ENCODE data around the gene MYL3. TPM values are rescaled to one million over a fixed set of nuclear protein-coding genes. Genes with fewer than 3 reads are reported as not detected.

MYL3 gene
- total RNA-seq, 1 experiment from 2014 or later = not detected

- Histone ChIP-seq H3K36me3 (ENCODE audit: low read depth) (no peaks in the 10 kb centered on the region), H3K4me3 (no peak overlapping the region), H4K20me1 (ENCODE audit: insufficient read depth) (no peaks in the 10 kb centered on the region), H3F3A (ENCODE audit: insufficient read depth, low read depth) (no peaks in the 10 kb centered on the region), H3K9me3 (ENCODE audit: insufficient read depth, low read depth) (no peaks in the 10 kb centered on the region), H3K27me3 (ENCODE audit: insufficient read depth, low read depth) (no peaks in the 10 kb centered on the region), H2AFZ (no peak overlapping the region), H3K9me2 (ENCODE audit: insufficient read depth) (no peaks in the 10 kb centered on the region), H3K4me2 (no peak overlapping the region), H3K27ac (no peak overlapping the region), H3K4me1 (replicated peaks; ENCODE audit: insufficient read depth) (no peaks in the 10 kb centered on the region), H3K79me2 (ENCODE audit: low read depth) (no peaks in the 10 kb centered on the region)
- no peak for TF ChIP-seq CTCF (conservative IDR thresholded peaks at IDR 0.05)
- no peak for TF ChIP-seq EZH2 (IDR thresholded peaks at IDR 0.05; ENCODE audit: low read depth)
- BruUV-seq (replicated peaks) = no TSS peak
- ChIA-PET POLR2A (ENCODE audit: unreplicated experiment) (no interaction called here), CTCF (no interaction called here)
- intact Hi-C loops (cut with micrococcal nuclease; ENCODE audit: unreplicated experiment) = no loop called here
- DNase-seq = no peak
Measured at GRCh38 chr3:46830801-46831200, 32.4 kb downstream of the MYL3 start.

GRCh38 chr3:46829699-46830208 lies 33.5 kb downstream of the MYL3 start:
- Histone ChIP-seq H3K27ac (no peak overlapping the region), H3F3A (ENCODE audit: insufficient read depth, low read depth) (no peaks in the 10 kb centered on the region), H3K4me1 (replicated peaks; ENCODE audit: insufficient read depth) (no peaks in the 10 kb centered on the region), H3K4me3 (no peak overlapping the region), H2AFZ (no peak overlapping the region), H3K9me2 (ENCODE audit: insufficient read depth) (no peaks in the 10 kb centered on the region), H3K9me3 (ENCODE audit: insufficient read depth, low read depth) (no peaks in the 10 kb centered on the region), H3K27me3 (ENCODE audit: insufficient read depth, low read depth) (no peaks in the 10 kb centered on the region), H3K4me2 (no peak overlapping the region), H4K20me1 (ENCODE audit: insufficient read depth) (no peaks in the 10 kb centered on the region), H3K79me2 (ENCODE audit: low read depth) (no peaks in the 10 kb centered on the region), H3K36me3 (ENCODE audit: low read depth) (no peaks in the 10 kb centered on the region)
- ChIA-PET CTCF (no interaction called here), POLR2A (ENCODE audit: unreplicated experiment) (no interaction called here)
- intact Hi-C loops (cut with micrococcal nuclease; ENCODE audit: unreplicated experiment) = no loop called here
- TF ChIP-seq EZH2 (IDR thresholded peaks at IDR 0.05; ENCODE audit: low read depth) (no peak), CTCF (conservative IDR thresholded peaks at IDR 0.05) (no peak)
- BruUV-seq (replicated peaks) = no TSS peak
- DNase-seq = no peak

- no peaks in the 10 kb centered on the region for H3F3A ChIP-seq (ENCODE audit: insufficient read depth, low read depth)
- no peaks in the 10 kb centered on the region for H3K36me3 ChIP-seq (ENCODE audit: low read depth)
- no peak overlapping the region for H3K27ac ChIP-seq
- H4K20me1 ChIP-seq (ENCODE audit: insufficient read depth) = no peaks in the 10 kb centered on the region
- H3K27me3 ChIP-seq (ENCODE audit: insufficient read depth, low read depth) = no peaks in the 10 kb centered on the region
- intact Hi-C loops (cut with micrococcal nuclease; ENCODE audit: unreplicated experiment) = no loop called here
- no peaks in the 10 kb centered on the region for H3K4me1 ChIP-seq (replicated peaks; ENCODE audit: insufficient read depth)
- no peaks in the 10 kb centered on the region for H3K79me2 ChIP-seq (ENCODE audit: low read depth)
- no peak for DNase-seq
- ChIA-PET POLR2A (ENCODE audit: unreplicated experiment) (no interaction called here), CTCF (interaction anchor here (0.6 kb wide), 1 partner anchor 140 kb away, joined by 4 read pairs; no protein-coding TSS in a partner anchor)
- no peaks in the 10 kb centered on the region for H3K9me2 ChIP-seq (ENCODE audit: insufficient read depth)
- H3K4me2 ChIP-seq = no peak overlapping the region
- BruUV-seq (replicated peaks) = no TSS peak
- TF ChIP-seq CTCF (conservative IDR thresholded peaks at IDR 0.05) = no peak
- TF ChIP-seq EZH2 (IDR thresholded peaks at IDR 0.05; ENCODE audit: low read depth) = no peak
- no peak overlapping the region for H3K4me3 ChIP-seq
- H2AFZ ChIP-seq = no peak overlapping the region
- no peaks in the 10 kb centered on the region; the same call in 1 of the 2 replicates for H3K9me3 ChIP-seq (ENCODE audit: insufficient read depth, low read depth)
Measured at GRCh38 chr3:46825450-46825849, 37.8 kb downstream of the MYL3 start.
